Measurements from ENCODE around the gene CHCHD1.
"Not testable (repeated sequence)": the region's sequence is repeated elsewhere in the genome, so short reads cannot be mapped to it uniquely, and the experiment has no call there.

CHCHD1 gene

DNA sequence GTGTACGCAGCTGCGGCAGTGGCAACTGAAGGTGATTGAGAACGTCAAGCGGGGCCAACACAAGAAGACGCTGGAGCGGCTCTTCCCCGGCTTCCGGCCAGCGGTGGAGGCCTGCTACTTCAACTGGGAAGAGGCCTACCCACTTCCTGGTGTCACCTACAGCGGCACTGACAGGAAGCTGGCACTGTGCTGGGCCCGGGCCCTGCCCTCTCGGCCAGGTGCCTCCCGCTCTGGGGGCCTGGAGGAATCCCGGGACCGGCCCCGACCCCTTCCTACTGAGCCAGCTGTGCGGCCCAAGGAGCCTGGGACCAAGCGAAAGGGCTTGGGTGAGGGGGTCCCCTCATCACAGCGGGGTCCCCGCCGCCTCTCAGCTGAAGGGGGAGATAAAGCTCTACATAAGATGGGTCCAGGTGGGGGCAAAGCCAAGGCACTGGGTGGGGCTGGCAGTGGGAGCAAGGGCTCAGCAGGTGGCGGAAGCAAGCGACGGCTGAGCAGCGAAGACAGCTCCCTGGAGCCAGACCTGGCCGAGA lies 10.1 kb downstream of the CHCHD1 start:
- DNase-seq (ENCODE audit: low spot score) = no peak
- Mint-ChIP-seq H3K27me3 (ENCODE audit: low read depth) (no peaks in the 10 kb centered on the region), H3K36me3 (ENCODE audit: low read depth) (peaks cover 36% of the 10 kb centered on the region), H3K4me1 (ENCODE audit: low read depth) (peaks cover 4% of the 10 kb centered on the region), H3K9me3 (no peaks in the 10 kb centered on the region), H3K4me3 (no peak overlapping the region), H3K27ac (no peak overlapping the region)

GRCh38 chr10:73793456-73793855 lies 11.6 kb downstream of the CHCHD1 start:
- H3K36me3 Mint-ChIP-seq (ENCODE audit: low read depth) = peaks cover 48% of the 10 kb centered on the region
- no peak overlapping the region for H3K4me3 Mint-ChIP-seq
- no peaks in the 10 kb centered on the region for H3K9me3 Mint-ChIP-seq
- H3K27ac Mint-ChIP-seq = no peak overlapping the region
- DNase-seq (ENCODE audit: low spot score) = no peak
- H3K27me3 Mint-ChIP-seq (ENCODE audit: low read depth) = no peaks in the 10 kb centered on the region
- H3K4me1 Mint-ChIP-seq (ENCODE audit: low read depth) = no peaks in the 10 kb centered on the region

- peaks cover 52% of the 10 kb centered on the region for H3K36me3 Mint-ChIP-seq (ENCODE audit: low read depth)
Observed at GRCh38 chr10:73795491-73795890, 13.6 kb downstream of the CHCHD1 start.

DNA sequence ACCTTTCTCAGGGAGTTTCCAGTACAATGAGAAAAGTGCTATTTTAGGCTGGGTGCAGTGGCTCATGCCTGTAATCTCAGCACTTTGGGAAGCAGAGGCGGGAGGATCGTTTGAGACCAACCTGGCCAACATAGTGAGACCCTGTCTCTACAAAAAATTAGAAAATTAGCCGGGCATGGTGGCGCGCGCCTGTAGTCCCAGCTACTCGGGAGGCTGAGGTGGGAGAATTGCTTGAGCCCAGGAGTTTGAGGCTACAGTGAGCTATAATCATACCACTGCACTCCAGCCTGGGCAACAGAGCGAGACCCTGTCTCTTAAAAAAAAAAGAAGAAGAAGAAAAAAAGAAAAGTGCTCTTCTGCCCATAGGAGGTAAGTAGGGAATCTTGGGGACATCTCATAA lies 14.2 kb downstream of the CHCHD1 start:
- H3K27ac Mint-ChIP-seq; DNase-seq (ENCODE audit: low spot score); H3K9me3 Mint-ChIP-seq; H3K27me3 Mint-ChIP-seq (ENCODE audit: low read depth); H3K4me1 Mint-ChIP-seq (ENCODE audit: low read depth); H3K4me3 Mint-ChIP-seq: not testable (repeated sequence)
- H3K36me3 Mint-ChIP-seq (ENCODE audit: low read depth) = peaks cover 50% of the 10 kb centered on the region

More at GRCh38 chr10:73795491-73795890, 13.6 kb downstream of the CHCHD1 start:
- not testable (repeated sequence) for DNase-seq (ENCODE audit: low spot score); H3K27ac Mint-ChIP-seq; H3K9me3 Mint-ChIP-seq; H3K4me3 Mint-ChIP-seq; H3K27me3 Mint-ChIP-seq (ENCODE audit: low read depth); H3K4me1 Mint-ChIP-seq (ENCODE audit: low read depth)

GRCh38 chr10:73796766-73797165 lies 14.9 kb downstream of the CHCHD1 start:
- Mint-ChIP-seq H3K36me3 (ENCODE audit: low read depth) (peaks cover 48% of the 10 kb centered on the region), H3K27me3 (ENCODE audit: low read depth) (no peaks in the 10 kb centered on the region), H3K4me1 (ENCODE audit: low read depth) (no peaks in the 10 kb centered on the region), H3K4me3 (no peak overlapping the region), H3K27ac (no peak overlapping the region), H3K9me3 (no peaks in the 10 kb centered on the region)
- no peak for DNase-seq (ENCODE audit: low spot score)

DNA sequence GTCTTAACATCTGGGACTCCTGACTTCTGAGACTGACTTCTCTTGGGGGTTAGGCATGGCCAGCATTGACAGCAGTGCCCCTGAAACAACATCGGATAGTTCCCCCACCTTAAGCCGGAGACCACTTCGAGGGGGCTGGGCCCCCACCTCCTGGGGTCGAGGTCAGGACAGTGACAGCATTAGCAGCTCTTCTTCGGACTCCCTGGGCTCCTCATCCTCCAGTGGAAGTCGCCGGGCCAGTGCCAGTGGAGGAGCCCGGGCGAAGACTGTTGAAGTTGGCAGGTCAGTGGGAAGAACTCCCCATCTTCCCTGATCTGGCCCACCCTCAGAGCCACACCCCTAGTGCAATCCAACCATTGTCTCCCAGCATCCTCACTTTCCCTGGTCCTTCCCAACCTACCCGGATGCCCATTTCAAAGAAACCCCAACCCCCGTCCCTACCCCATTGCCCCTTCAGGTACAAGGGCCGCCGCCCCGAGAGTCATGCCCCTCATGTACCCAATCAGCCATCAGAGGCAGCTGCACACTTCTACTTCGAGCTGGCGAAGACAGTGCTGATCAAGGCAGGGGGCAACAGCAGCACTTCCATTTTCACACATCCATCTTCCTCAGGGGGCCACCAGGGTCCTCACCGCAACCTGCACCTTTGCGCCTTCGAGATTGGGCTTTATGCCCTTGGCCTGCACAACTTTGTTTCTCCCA lies 15.6 kb downstream of the CHCHD1 start:
- DNase-seq (ENCODE audit: low spot score) = no peak
- H3K27ac Mint-ChIP-seq = no peak overlapping the region
- no peaks in the 10 kb centered on the region for H3K9me3 Mint-ChIP-seq
- H3K27me3 Mint-ChIP-seq (ENCODE audit: low read depth) = no peaks in the 10 kb centered on the region
- H3K4me1 Mint-ChIP-seq (ENCODE audit: low read depth) = no peaks in the 10 kb centered on the region
- H3K4me3 Mint-ChIP-seq = no peak overlapping the region
- peaks cover 53% of the 10 kb centered on the region for H3K36me3 Mint-ChIP-seq (ENCODE audit: low read depth)

DNA sequence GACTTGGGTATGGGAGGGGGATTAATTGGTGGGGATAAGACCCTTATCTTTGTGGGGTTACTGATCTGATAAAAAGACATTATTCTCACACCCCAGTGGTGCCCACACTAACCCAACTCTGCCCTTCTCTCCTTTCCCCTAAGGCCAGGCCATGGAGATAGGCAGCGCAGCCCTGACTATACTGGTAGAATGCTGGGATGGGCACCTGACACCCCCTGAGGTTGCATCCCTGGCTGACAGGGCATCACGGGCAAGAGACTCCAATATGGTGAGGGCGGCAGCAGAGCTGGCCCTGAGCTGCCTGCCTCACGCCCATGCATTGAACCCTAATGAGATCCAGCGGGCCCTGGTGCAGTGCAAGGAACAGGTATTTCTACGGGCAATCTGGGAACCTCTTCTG lies 16.2 kb downstream of the CHCHD1 start:
- no peak for DNase-seq (ENCODE audit: low spot score)
- no peak overlapping the region for H3K4me3 Mint-ChIP-seq
- no peaks in the 10 kb centered on the region for H3K27me3 Mint-ChIP-seq (ENCODE audit: low read depth)
- no peaks in the 10 kb centered on the region for H3K9me3 Mint-ChIP-seq
- H3K36me3 Mint-ChIP-seq (ENCODE audit: low read depth) = peaks cover 57% of the 10 kb centered on the region
- H3K27ac Mint-ChIP-seq = no peak overlapping the region
- H3K4me1 Mint-ChIP-seq (ENCODE audit: low read depth) = no peaks in the 10 kb centered on the region

GRCh38 chr10:73798927-73799560 lies 17.2 kb downstream of the CHCHD1 start:
- Mint-ChIP-seq H3K9me3 (no peaks in the 10 kb centered on the region), H3K27ac (no peak overlapping the region), H3K36me3 (ENCODE audit: low read depth) (peaks cover 57% of the 10 kb centered on the region), H3K27me3 (ENCODE audit: low read depth) (no peaks in the 10 kb centered on the region), H3K4me3 (no peak overlapping the region), H3K4me1 (ENCODE audit: low read depth) (peaks cover 6% of the 10 kb centered on the region)
- DNase-seq (ENCODE audit: low spot score) = no peak

- no peaks in the 10 kb centered on the region for H3K27me3 Mint-ChIP-seq (ENCODE audit: low read depth)
- H3K36me3 Mint-ChIP-seq (ENCODE audit: low read depth) = peaks cover 53% of the 10 kb centered on the region
- DNase-seq (ENCODE audit: low spot score) = no peak
- peaks cover 7% of the 10 kb centered on the region for H3K4me1 Mint-ChIP-seq (ENCODE audit: low read depth)
- H3K27ac Mint-ChIP-seq = no peak overlapping the region
- H3K9me3 Mint-ChIP-seq = no peaks in the 10 kb centered on the region
- H3K4me3 Mint-ChIP-seq = no peak overlapping the region
Observed at GRCh38 chr10:73799899-73800559, 18.2 kb downstream of the CHCHD1 start.

- Mint-ChIP-seq H3K4me3 (no peak overlapping the region), H3K36me3 (ENCODE audit: low read depth) (peaks cover 53% of the 10 kb centered on the region), H3K27ac (no peak overlapping the region), H3K27me3 (ENCODE audit: low read depth) (no peaks in the 10 kb centered on the region), H3K4me1 (ENCODE audit: low read depth) (peaks cover 8% of the 10 kb centered on the region), H3K9me3 (no peaks in the 10 kb centered on the region)
- DNase-seq (ENCODE audit: low spot score) = no peak
Observed at GRCh38 chr10:73800560-73801252, 18.9 kb downstream of the CHCHD1 start.

- no peak overlapping the region for H3K27ac Mint-ChIP-seq
- H3K4me3 Mint-ChIP-seq = no peak overlapping the region
- H3K36me3 Mint-ChIP-seq (ENCODE audit: low read depth) = peaks cover 58% of the 10 kb centered on the region
- DNase-seq (ENCODE audit: low spot score) = no peak
- peaks cover 10% of the 10 kb centered on the region for H3K4me1 Mint-ChIP-seq (ENCODE audit: low read depth)
- H3K27me3 Mint-ChIP-seq (ENCODE audit: low read depth) = no peaks in the 10 kb centered on the region
- H3K9me3 Mint-ChIP-seq = no peaks in the 10 kb centered on the region
Observed at GRCh38 chr10:73801253-73801590, 19.4 kb downstream of the CHCHD1 start.

DNA sequence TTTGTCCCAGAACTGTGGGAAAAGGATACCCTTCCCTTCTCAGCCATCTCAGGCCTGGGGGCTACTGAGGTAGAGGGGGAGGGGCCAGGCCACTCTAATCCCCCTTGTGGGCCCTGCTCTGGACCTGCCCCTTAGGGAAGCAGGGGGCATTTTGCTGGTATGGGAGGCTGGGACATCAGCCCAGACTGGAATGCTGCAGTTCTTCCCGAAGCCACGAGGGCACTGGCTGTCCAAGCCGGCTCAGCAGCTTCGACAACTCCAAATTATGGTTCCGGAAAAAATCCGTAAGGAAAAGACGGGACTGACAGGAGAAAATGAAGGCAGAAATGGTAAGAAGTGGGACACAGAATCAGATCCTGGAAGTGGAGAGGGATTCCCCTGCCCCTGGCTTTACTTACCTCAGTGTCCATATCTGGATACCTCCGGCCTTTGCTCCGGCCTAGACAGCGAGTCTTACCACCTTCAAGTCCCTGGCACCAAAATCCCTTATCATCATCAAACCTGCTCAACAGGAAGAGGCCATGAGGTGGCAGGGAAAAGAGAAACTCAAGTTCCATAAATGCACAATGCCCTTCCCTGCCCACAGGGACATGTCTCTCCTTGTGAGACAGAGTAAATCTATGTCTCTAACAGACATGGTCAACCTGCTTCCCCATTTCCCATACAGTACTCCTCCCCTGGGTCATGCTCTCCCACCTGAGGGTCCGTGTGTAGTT lies 20.6 kb downstream of the CHCHD1 start:
- Mint-ChIP-seq H3K36me3 (ENCODE audit: low read depth) (peaks cover 64% of the 10 kb centered on the region), H3K4me3 (no peak overlapping the region), H3K9me3 (no peaks in the 10 kb centered on the region), H3K27me3 (ENCODE audit: low read depth) (no peaks in the 10 kb centered on the region), H3K4me1 (ENCODE audit: low read depth) (peaks cover 18% of the 10 kb centered on the region), H3K27ac (no peak overlapping the region)
- no peak for DNase-seq (ENCODE audit: low spot score)

DNA sequence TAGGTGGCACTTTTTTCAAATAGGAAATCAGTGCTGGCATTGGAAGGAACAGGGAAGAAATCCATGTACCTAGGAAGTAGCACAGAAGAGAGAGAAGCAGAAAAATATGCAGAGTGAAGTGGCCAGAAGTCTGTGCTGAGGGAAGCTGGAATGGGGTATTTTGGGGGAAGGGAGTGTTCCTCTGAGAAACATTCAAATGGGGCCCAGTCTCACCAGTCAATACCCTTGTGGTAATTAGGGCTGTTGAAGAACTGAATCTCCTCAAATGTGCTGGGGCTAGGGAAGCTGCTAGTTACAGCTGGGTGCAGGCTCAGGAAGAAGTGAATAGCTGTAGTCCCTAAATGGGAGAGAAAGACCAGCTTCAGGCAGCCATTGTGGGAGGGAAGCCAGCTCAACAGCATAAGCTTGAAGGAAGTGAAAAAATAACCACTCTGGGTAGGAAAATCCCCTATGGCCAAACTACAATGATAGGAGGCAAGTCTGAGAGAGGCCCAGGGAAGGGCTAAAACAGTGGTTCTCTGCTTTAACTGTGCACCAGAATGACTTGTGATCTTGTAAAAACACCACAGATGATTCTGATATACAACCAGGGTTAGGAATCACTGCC lies 21.9 kb downstream of the CHCHD1 start:
- H3K27me3 Mint-ChIP-seq (ENCODE audit: low read depth) = no peaks in the 10 kb centered on the region
- H3K36me3 Mint-ChIP-seq (ENCODE audit: low read depth) = peaks cover 66% of the 10 kb centered on the region
- no peak overlapping the region for H3K4me3 Mint-ChIP-seq
- H3K9me3 Mint-ChIP-seq = no peaks in the 10 kb centered on the region
- peak overlapping the region; percentile 54 for H3K27ac Mint-ChIP-seq
- DNase-seq (ENCODE audit: low spot score) = no peak
- peaks cover 21% of the 10 kb centered on the region for H3K4me1 Mint-ChIP-seq (ENCODE audit: low read depth)

Data from T-helper 2 cell treated with Interferon-gamma antibody and Interleukin-4, amounts not matched to agents 5 μg/mL and 100 μg/mL, for 36 hours (primary cell).